Vagina (tissue), 2 donors: ENCODE data around the gene CNIH2.

Source experiments
- POLR2A ChIP-seq, 2 donors: fragments of 450-650 bp; IDR thresholded peaks; one replicate each; pipeline ENCODE4 v1.6.1; 2017; ENCODE audit warnings: antibody characterized with exemption in 2 of 2, mild to moderate bottlenecking in 2 of 2, moderate library complexity in 2 of 2
- POLR2AphosphoS5 ChIP-seq, 2 donors: sonication (generic); formaldehyde crosslinking; IDR thresholded peaks; one replicate each; pipeline ENCODE4 v1.9.0; 2017; ENCODE audit warnings: antibody characterized with exemption in 2 of 2, mild to moderate bottlenecking in 2 of 2, low read depth in 1 of 2; ENCODE audit not compliant: insufficient read depth in 1 of 2
- TF ChIP-seq, protein P1 (sequence below), 3 experiments: fragments of 450-650 bp in 2 of 3; fragments of 200-600 bp in 1 of 3; sonication (generic) in 1 of 3; IDR thresholded peaks; one replicate each; pipeline ENCODE4 v1.5.1; 2017 to 2019; ENCODE audit warnings: antibody characterized with exemption in 3 of 3, mild to moderate bottlenecking in 2 of 3, moderate library complexity in 2 of 3

DNA sequence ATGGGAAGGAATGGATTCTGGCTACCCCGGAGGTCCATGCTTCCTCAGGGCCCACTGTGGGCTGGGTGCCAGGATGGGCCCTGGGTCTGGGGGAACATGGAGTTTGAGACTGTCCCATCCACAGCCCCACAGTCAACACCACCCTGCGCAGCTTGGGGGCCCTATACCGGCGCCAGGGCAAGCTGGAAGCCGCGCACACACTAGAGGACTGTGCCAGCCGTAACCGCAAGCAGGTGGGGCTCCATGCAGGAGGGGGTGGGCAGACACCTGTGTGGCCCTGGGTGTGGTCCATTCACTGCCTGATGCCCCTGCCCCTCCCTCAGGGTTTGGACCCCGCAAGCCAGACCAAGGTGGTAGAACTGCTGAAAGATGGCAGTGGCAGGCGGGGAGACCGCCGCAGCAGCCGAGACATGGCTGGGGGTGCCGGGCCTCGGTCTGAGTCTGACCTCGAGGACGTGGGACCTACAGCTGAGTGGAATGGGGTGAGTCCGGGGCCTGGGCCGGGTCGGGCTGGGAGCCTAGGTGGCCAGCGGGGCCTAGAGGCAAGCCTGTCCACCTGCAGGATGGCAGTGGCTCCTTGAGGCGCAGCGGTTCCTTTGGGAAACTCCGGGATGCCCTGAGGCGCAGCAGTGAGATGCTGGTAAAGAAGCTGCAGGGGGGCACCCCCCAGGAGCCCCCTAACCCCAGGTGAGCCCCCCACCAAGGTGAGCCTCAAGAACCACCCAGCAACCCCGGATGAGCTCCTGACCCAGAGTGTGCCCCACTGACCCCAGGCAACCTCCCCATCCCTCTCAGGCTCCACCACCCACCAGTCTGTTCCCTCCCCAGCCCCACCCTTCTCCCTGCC is 12.2 kb upstream of the CNIH2 start:
- TF ChIP-seq POLR2A (IDR thresholded peaks at IDR 0.05): no peak
- TF ChIP-seq, protein P1, sequence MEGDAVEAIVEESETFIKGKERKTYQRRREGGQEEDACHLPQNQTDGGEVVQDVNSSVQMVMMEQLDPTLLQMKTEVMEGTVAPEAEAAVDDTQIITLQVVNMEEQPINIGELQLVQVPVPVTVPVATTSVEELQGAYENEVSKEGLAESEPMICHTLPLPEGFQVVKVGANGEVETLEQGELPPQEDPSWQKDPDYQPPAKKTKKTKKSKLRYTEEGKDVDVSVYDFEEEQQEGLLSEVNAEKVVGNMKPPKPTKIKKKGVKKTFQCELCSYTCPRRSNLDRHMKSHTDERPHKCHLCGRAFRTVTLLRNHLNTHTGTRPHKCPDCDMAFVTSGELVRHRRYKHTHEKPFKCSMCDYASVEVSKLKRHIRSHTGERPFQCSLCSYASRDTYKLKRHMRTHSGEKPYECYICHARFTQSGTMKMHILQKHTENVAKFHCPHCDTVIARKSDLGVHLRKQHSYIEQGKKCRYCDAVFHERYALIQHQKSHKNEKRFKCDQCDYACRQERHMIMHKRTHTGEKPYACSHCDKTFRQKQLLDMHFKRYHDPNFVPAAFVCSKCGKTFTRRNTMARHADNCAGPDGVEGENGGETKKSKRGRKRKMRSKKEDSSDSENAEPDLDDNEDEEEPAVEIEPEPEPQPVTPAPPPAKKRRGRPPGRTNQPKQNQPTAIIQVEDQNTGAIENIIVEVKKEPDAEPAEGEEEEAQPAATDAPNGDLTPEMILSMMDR (IDR thresholded peaks at IDR 0.05): no peak
- no peak for TF ChIP-seq POLR2AphosphoS5 (IDR thresholded peaks at IDR 0.05; ENCODE audit: insufficient read depth in 1 of 2, low read depth in 1 of 2)
